Panc1 (cell line): ENCODE results near the gene USP24. TPM values are rescaled to one million over a fixed set of nuclear protein-coding genes. Genes with fewer than 3 reads are reported as not detected.

ENCODE experiments used
- ATAC-seq: fragments of 200-7000 bp; cut with Tn5 transposase; 2 replicates; pipeline ENCODE4 v1.9.1; 2020; ENCODE audit warnings: mild to moderate bottlenecking, moderate library complexity
- BruUV-seq: library from RNA; stranded (reverse); fragments of 400-500 nt; replicated peaks from 2 replicates; lab custom pipeline; 2021; lab: Mats Ljungman, UMichigan
- CTCF ChIA-PET: fragments of 300-600 bp; sonication (Branson Sonifier 250); formaldehyde crosslinking; loops from one replicate; lab custom pipeline; 2022; ENCODE audit warnings: antibody characterized with exemption; lab: Charles Lee
- POLR2A ChIA-PET: fragments of 300-600 bp; sonication (Branson Sonifier 250); formaldehyde crosslinking; loops from one replicate; lab custom pipeline; 2022; ENCODE audit warnings: antibody characterized with exemption; lab: Charles Lee
- DNase-seq: peaks from one replicate; pipeline ENCODE4 v3.0.0-alpha.2; 2010; ENCODE audit warnings: low read depth, low spot score
- H3K27ac ChIP-seq: 2 replicates; pipeline ENCODE4 v1.5.1; 2011; ENCODE audit warnings: mild to moderate bottlenecking, low read length, inconsistent platforms
- H3K27me3 ChIP-seq: fragments of 200-500 bp; sonication (Bioruptor generic); 2 replicates; pipeline ENCODE4 v1.6.0; 2014; ENCODE audit warnings: low read length, inconsistent platforms; ENCODE audit not compliant: control insufficient read depth, insufficient read depth
- H3K36me3 ChIP-seq: fragments of 200-500 bp; sonication (Bioruptor generic); 2 replicates; pipeline ENCODE4 v1.5.1; 2014; ENCODE audit warnings: inconsistent platforms, mild to moderate bottlenecking, low read length, moderate library complexity; ENCODE audit not compliant: control insufficient read depth, insufficient read depth
- H3K4me1 ChIP-seq: 2 replicates; pipeline ENCODE4 v1.5.1; 2011; ENCODE audit warnings: inconsistent platforms, mild to moderate bottlenecking, low read length, moderate library complexity; ENCODE audit not compliant: control insufficient read depth, insufficient read depth
- H3K4me3 ChIP-seq, 2 experiments: 2 replicates each; pipeline ENCODE4 v1.5.1; 2011 to 2012; ENCODE audit warnings: low read depth in 2 of 2, low read length in 2 of 2, mild to moderate bottlenecking in 2 of 2, inconsistent platforms in 1 of 2, moderate library complexity in 1 of 2
- H3K9me3 ChIP-seq: fragments of 200-500 bp; sonication (Bioruptor generic); 2 replicates; pipeline ENCODE4 v1.5.1; 2014; ENCODE audit warnings: low read depth, mild to moderate bottlenecking, inconsistent platforms, low read length, moderate library complexity; ENCODE audit not compliant: control insufficient read depth, insufficient read depth
- POLR2AphosphoS5 ChIP-seq: IDR thresholded peaks from 2 replicates; pipeline ENCODE4 v1.6.1; 2012; ENCODE audit warnings: mild to moderate bottlenecking, low read depth, low read length, moderate library complexity
- SIN3A ChIP-seq: IDR thresholded peaks from 2 replicates; pipeline ENCODE4 v1.6.1; 2012; ENCODE audit warnings: low read depth, mild to moderate bottlenecking, low read length, moderate library complexity, borderline replicate concordance; ENCODE audit not compliant: insufficient read depth
- TCF7L2 ChIP-seq: IDR thresholded peaks from 2 replicates; pipeline ENCODE4 v1.6.1; 2011; ENCODE audit warnings: mild to moderate bottlenecking, low read depth, low read length, inconsistent platforms
- in situ Hi-C: cut with HindIII; loops from 2 replicates; pipeline ENCODE4 v1.10.0; 2016; ENCODE audit warnings: low sequenced_read_pairs, low pct_unique_long_range_greater_than_20kb
- intact Hi-C: fragments of 100-400 bp; cut with micrococcal nuclease; formaldehyde crosslinking; loops from one replicate; pipeline ENCODE4 v1.10.0; 2022; ENCODE audit not compliant: unreplicated experiment
- total RNA-seq: library from RNA; stranded (reverse); gene quantifications from one replicate; pipeline ENCODE4 v1.2.1, GENCODE V29; 2021; ENCODE audit not compliant: unreplicated experiment
- TF ChIP-seq, protein P1 (sequence below): fragments of 450-650 bp; IDR thresholded peaks from 2 replicates; pipeline ENCODE4 v1.5.1; 2017; ENCODE audit warnings: mild to moderate bottlenecking
- TF ChIP-seq, protein P2 (sequence below), 2 experiments: IDR thresholded peaks; 2 replicates each; pipeline ENCODE4 v1.6.1; 2011 to 2012; ENCODE audit warnings: low read depth in 2 of 2, control low read depth in 1 of 2, low read length in 1 of 2, mild to moderate bottlenecking in 1 of 2, moderate library complexity in 1 of 2; ENCODE audit not compliant: insufficient read depth in 1 of 2

Gene USP24
- total RNA-seq, 1 experiment from 2014 or later = 52.2 TPM

DNA sequence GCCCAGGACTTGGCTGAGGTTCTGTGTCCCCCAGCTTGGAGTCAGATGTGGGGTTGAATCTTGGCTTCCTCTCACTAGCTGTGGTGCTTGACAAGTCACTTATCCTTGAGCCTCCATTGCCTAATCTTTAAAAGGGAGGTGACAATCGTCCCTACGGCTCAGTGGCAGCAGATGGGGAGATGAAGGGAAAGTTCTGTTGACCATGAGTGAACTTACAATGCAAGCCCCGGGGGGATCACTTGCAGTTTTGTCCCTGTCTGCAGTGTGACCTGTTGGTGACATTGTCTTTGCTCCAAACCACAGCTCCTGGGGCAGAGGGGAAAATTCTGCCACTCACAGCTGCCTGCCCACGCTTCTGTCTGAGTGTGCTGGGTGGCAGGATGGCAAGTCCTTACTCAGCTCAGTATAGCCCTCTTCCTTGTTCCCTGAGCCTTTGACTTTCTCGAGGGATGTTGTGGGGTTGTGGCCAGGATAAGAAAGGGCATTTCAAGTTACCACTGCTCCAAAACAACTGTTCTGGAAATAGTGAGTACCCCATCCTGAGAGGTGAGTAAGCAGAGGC lies 174.2 kb downstream of the USP24 start:
- intact Hi-C loops (no loop called here), in situ Hi-C loops (no loop called here)
- Histone ChIP-seq H3K9me3 (no peaks in the 10 kb centered on the region), H3K4me3 (no peak overlapping the region), H3K4me1 (peaks cover 8% of the 10 kb centered on the region; the same call in 1 of the 2 replicates), H3K27ac (no peak overlapping the region), H3K27me3 (peaks cover 28% of the 10 kb centered on the region), H3K36me3 (no peaks in the 10 kb centered on the region)
- CTCF ChIA-PET = interaction anchor here (0.6 kb wide), 1 partner anchor 202 kb away, joined by 5 read pairs; no protein-coding TSS in a partner anchor
- no TSS peak for BruUV-seq
- TF ChIP-seq POLR2AphosphoS5 (no peak), SIN3A (no peak), TCF7L2 (no peak)
- TF ChIP-seq, protein P1, sequence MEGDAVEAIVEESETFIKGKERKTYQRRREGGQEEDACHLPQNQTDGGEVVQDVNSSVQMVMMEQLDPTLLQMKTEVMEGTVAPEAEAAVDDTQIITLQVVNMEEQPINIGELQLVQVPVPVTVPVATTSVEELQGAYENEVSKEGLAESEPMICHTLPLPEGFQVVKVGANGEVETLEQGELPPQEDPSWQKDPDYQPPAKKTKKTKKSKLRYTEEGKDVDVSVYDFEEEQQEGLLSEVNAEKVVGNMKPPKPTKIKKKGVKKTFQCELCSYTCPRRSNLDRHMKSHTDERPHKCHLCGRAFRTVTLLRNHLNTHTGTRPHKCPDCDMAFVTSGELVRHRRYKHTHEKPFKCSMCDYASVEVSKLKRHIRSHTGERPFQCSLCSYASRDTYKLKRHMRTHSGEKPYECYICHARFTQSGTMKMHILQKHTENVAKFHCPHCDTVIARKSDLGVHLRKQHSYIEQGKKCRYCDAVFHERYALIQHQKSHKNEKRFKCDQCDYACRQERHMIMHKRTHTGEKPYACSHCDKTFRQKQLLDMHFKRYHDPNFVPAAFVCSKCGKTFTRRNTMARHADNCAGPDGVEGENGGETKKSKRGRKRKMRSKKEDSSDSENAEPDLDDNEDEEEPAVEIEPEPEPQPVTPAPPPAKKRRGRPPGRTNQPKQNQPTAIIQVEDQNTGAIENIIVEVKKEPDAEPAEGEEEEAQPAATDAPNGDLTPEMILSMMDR = no peak
- TF ChIP-seq, protein P2, sequence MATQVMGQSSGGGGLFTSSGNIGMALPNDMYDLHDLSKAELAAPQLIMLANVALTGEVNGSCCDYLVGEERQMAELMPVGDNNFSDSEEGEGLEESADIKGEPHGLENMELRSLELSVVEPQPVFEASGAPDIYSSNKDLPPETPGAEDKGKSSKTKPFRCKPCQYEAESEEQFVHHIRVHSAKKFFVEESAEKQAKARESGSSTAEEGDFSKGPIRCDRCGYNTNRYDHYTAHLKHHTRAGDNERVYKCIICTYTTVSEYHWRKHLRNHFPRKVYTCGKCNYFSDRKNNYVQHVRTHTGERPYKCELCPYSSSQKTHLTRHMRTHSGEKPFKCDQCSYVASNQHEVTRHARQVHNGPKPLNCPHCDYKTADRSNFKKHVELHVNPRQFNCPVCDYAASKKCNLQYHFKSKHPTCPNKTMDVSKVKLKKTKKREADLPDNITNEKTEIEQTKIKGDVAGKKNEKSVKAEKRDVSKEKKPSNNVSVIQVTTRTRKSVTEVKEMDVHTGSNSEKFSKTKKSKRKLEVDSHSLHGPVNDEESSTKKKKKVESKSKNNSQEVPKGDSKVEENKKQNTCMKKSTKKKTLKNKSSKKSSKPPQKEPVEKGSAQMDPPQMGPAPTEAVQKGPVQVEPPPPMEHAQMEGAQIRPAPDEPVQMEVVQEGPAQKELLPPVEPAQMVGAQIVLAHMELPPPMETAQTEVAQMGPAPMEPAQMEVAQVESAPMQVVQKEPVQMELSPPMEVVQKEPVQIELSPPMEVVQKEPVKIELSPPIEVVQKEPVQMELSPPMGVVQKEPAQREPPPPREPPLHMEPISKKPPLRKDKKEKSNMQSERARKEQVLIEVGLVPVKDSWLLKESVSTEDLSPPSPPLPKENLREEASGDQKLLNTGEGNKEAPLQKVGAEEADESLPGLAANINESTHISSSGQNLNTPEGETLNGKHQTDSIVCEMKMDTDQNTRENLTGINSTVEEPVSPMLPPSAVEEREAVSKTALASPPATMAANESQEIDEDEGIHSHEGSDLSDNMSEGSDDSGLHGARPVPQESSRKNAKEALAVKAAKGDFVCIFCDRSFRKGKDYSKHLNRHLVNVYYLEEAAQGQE (IDR thresholded peaks at IDR 0.05; ENCODE audit: insufficient read depth in 1 of 2, low read depth in 2 of 2, low read length in 1 of 2) = no peak
- ATAC-seq = no peak
- DNase-seq = no peak
- POLR2A ChIA-PET = no interaction called here

DNA sequence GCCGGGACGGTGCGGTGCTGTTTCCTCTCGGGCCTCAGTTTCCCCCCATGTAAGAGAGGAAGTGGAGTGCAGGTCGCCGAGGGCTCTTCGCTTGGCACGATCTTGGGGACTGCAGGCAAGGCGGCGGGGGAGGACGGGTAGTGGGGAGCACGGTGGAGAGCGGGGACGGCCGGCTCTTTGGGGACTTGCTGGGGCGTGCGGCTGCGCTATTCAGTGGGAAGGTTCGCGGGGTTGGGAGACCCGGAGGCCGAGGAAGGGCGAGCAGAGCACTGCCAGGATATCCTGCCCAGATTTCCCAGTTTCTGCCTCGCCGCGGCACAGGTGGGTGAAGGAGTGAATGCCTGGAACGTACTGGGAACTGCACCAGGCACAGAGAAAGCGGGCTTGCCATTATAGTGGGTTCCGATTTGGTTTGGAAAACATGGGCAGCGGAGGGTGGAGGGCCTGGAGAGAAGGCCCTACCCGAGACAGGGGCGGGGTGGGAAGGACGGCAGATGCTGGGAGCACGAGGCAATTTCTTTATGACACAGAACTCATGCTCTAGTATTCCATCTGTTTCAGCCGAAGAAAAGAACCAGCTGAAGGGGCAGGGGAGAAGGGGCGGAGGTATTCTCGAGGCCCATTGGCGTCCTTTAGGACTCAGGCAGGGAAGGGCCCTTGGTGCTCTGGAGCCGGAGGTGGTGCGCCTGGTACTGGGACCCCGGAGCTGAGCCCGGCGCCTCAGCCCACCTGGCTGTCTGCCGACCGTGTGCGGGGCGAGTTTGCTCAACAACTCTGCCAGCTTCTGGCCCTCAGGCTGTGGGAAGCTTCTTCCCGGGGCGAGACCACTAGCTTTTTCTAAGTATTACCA lies 174.9 kb downstream of the USP24 start:
- H3K4me1 ChIP-seq = peaks cover 8% of the 10 kb centered on the region; the same call in 1 of the 2 replicates
- H3K4me3 ChIP-seq = peak overlapping the region; percentile 23 to 36
- DNase-seq (no peak), ATAC-seq (peak; percentile 36)
- no peaks in the 10 kb centered on the region for H3K9me3 ChIP-seq
- no peak overlapping the region for H3K27ac ChIP-seq
- peaks cover 36% of the 10 kb centered on the region for H3K27me3 ChIP-seq
- BruUV-seq = no TSS peak
- intact Hi-C loops = no loop called here
- in situ Hi-C loops = no loop called here
- TF ChIP-seq SIN3A = no peak
- TF ChIP-seq, protein P1 = no peak
- TF ChIP-seq POLR2AphosphoS5 = no peak
- TF ChIP-seq, protein P2 (IDR thresholded peaks at IDR 0.05; ENCODE audit: insufficient read depth in 1 of 2, low read depth in 2 of 2, low read length in 1 of 2) = no peak
- no peak for TF ChIP-seq TCF7L2
- no peaks in the 10 kb centered on the region for H3K36me3 ChIP-seq
- ChIA-PET POLR2A (no interaction called here), CTCF (interaction anchor here (0.6 kb wide), 1 partner anchor 202 kb away, joined by 5 read pairs; no protein-coding TSS in a partner anchor)
